HepG2 (cell line): ENCODE results near the gene TSC1. TPM values are rescaled to one million over a fixed set of nuclear protein-coding genes. Genes with fewer than 3 reads are reported as not detected.

Experiments
- FOXC1 ChIP-seq: sonication (generic); formaldehyde crosslinking; IDR thresholded peaks from 2 replicates; pipeline ENCODE4 v1.8.0; 2022; ENCODE audit warnings: mild to moderate bottlenecking, missing genetic modification reagents, borderline replicate concordance
- GATAD2A ChIP-seq: IDR thresholded peaks from 2 replicates; pipeline ENCODE4 v1.6.1; 2016
- HNF4G ChIP-seq, 2 experiments: sonication (generic) in 1 of 2; formaldehyde crosslinking in 1 of 2; IDR thresholded peaks; 2 replicates each; pipeline versions ENCODE4 v1.4.0 to v1.6.1; 2011 to 2020; ENCODE audit warnings: borderline replicate concordance in 2 of 2, low read depth in 2 of 2, mild to moderate bottlenecking in 2 of 2, low read length in 1 of 2, missing genetic modification reagents in 1 of 2, moderate library complexity in 1 of 2
- HOXA3 ChIP-seq: sonication (generic); formaldehyde crosslinking; IDR thresholded peaks from 2 replicates; pipeline ENCODE4 v1.5.0; 2020; ENCODE audit warnings: missing genetic modification reagents
- MEF2D ChIP-seq: sonication (generic); formaldehyde crosslinking; IDR thresholded peaks from 2 replicates; pipeline ENCODE4 v1.5.1; 2020; ENCODE audit warnings: mild to moderate bottlenecking, missing genetic modification reagents
- NFYC ChIP-seq: IDR thresholded peaks from 2 replicates; pipeline ENCODE4 v1.6.1; 2016; ENCODE audit warnings: missing genetic modification reagents, missing compliant biosample characterization
- PHF21A ChIP-seq: sonication (generic); formaldehyde crosslinking; IDR thresholded peaks from 2 replicates; pipeline ENCODE4 v1.5.0; 2020; ENCODE audit warnings: mild to moderate bottlenecking, missing genetic modification reagents
- PLRG1 ChIP-seq: fragments of 450-650 bp; conservative IDR thresholded peaks from 2 replicates; pipeline ENCODE4 v1.6.1; 2016
- POGZ ChIP-seq: sonication (generic); formaldehyde crosslinking; IDR thresholded peaks from 2 replicates; pipeline ENCODE4 v1.4.0; 2020; ENCODE audit warnings: mild to moderate bottlenecking, missing genetic modification reagents
- RFX3 ChIP-seq: IDR thresholded peaks from 2 replicates; pipeline ENCODE4 v1.6.1; 2016; ENCODE audit warnings: missing biosample characterization, missing genetic modification reagents
- RFX5 ChIP-seq: IDR thresholded peaks from 2 replicates; pipeline ENCODE4 v1.6.1; 2011; ENCODE audit warnings: low read depth, low read length, improper control_type of control experiment
- SP5 ChIP-seq: IDR thresholded peaks from 2 replicates; pipeline ENCODE4 v1.6.1; 2016; ENCODE audit warnings: low read depth, borderline replicate concordance
- ZBTB7A ChIP-seq: sonication (generic); formaldehyde crosslinking; IDR thresholded peaks from 2 replicates; pipeline ENCODE4 v1.8.0; 2022; ENCODE audit warnings: mild to moderate bottlenecking, missing genetic modification reagents
- ZNF501 ChIP-seq: sonication (generic); formaldehyde crosslinking; IDR thresholded peaks from 2 replicates; pipeline ENCODE4 v1.5.1; 2020; ENCODE audit warnings: mild to moderate bottlenecking, moderate library complexity, missing genetic modification reagents
- ZNF546 ChIP-seq: sonication (generic); formaldehyde crosslinking; conservative IDR thresholded peaks from 2 replicates; pipeline ENCODE4 v1.8.1; 2023; ENCODE audit warnings: mild to moderate bottlenecking, missing genetic modification reagents
- ZNF644 ChIP-seq: IDR thresholded peaks from 2 replicates; pipeline ENCODE4 v1.6.1; 2016; ENCODE audit warnings: low read depth
- ZSCAN25 ChIP-seq: sonication (generic); formaldehyde crosslinking; IDR thresholded peaks from 2 replicates; pipeline ENCODE4 v1.8.0; 2022; ENCODE audit warnings: mild to moderate bottlenecking, missing genetic modification reagents
- polyA plus RNA-seq, 8 experiments: library from polyadenylated mRNA; depleted of rRNA in 3 of 8; stranded (reverse) in 7 of 8; unstranded in 1 of 8; fragments of >200 nt; fragmentation: Illumina TruSeq in 4 of 8; extraction: Trizol in 4 of 8; gene quantifications; 2 replicates each; pipeline versions ENCODE4 v1.2.1 to v1.2.3, GENCODE V29; 2011 to 2016; ENCODE audit warnings: low read depth in 4 of 8, missing spikeins in 1 of 8, mixed read lengths in 1 of 8; ENCODE audit not compliant: insufficient read depth in 1 of 8
- total RNA-seq, 5 experiments: library from RNA; depleted of rRNA; stranded (reverse); fragments of >200 nt; fragmentation: Illumina TruSeq; extraction: Trizol; gene quantifications; 2 replicates each; pipeline ENCODE4 v1.2.3, GENCODE V29; 2016; ENCODE audit warnings: low read depth in 1 of 5
- TF ChIP-seq, protein P1 (sequence below): sonication (generic); formaldehyde crosslinking; IDR thresholded peaks from 2 replicates; pipeline ENCODE4 v1.4.0; 2020; ENCODE audit warnings: missing genetic modification reagents, borderline replicate concordance
- TF ChIP-seq, protein P2 (sequence below): sonication (generic); formaldehyde crosslinking; IDR thresholded peaks from 2 replicates; pipeline ENCODE4 v1.4.0; 2020; ENCODE audit warnings: mild to moderate bottlenecking, low read depth, missing genetic modification reagents
- TF ChIP-seq, protein P3 (sequence below): sonication (generic); formaldehyde crosslinking; IDR thresholded peaks from 2 replicates; pipeline ENCODE4 v1.4.0; 2020; ENCODE audit warnings: missing genetic modification reagents
- TF ChIP-seq, protein P4 (sequence below): sonication (generic); formaldehyde crosslinking; IDR thresholded peaks from 2 replicates; pipeline ENCODE4 v1.4.0; 2020; ENCODE audit warnings: missing genetic modification reagents

The TSC1 gene
- total and polyA plus RNA-seq, 2 of the 13 experiments (the other 11 are each of a cell fraction or from before 2014, with no cell fraction given), result 31.6 to 66.1 TPM

DNA sequence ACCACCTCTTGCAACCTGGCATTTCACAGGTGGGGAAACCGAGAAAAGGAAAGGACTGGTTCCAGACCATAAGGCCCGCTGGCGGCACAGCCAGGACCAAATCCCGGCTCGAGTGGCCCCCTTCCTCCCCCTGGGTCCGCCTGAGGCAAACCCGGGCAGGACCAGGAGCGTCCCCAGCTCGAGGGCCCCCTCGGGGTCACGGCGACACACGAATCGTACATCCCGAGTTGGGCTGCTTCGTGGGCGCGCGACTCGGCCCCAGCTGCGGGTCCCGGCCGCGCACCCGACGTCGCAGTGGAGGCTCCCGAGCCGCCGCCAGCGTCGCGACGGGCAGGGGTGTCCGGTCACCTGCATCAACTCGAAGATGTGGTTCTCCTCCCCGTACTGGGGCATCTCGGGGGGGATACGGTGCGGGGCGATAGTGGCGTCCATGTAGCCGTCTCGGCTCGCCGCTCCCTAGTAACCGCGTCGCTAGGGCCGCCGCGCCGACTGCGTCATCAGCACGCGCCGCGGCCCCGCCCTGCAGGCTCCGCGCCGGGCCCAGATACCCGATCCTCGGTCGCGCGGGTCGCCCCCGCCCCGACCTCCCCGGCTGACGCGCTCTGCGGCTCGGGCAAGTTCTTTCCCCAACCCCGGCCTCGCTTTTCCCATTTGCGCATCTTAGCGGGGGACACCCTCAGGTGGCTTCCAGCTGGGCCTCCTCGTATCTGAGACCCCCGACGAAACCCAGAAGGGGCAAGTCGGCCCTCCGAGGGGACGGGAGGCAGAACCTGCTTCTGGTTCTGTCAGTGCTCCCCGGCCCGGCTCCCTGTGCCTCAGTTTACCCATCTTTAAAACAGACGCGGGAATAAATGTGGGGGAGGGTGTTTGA is 66.4 kb downstream of the TSC1 start, which contains the start of gene AK8 (continued):
- TF ChIP-seq, protein P1, sequence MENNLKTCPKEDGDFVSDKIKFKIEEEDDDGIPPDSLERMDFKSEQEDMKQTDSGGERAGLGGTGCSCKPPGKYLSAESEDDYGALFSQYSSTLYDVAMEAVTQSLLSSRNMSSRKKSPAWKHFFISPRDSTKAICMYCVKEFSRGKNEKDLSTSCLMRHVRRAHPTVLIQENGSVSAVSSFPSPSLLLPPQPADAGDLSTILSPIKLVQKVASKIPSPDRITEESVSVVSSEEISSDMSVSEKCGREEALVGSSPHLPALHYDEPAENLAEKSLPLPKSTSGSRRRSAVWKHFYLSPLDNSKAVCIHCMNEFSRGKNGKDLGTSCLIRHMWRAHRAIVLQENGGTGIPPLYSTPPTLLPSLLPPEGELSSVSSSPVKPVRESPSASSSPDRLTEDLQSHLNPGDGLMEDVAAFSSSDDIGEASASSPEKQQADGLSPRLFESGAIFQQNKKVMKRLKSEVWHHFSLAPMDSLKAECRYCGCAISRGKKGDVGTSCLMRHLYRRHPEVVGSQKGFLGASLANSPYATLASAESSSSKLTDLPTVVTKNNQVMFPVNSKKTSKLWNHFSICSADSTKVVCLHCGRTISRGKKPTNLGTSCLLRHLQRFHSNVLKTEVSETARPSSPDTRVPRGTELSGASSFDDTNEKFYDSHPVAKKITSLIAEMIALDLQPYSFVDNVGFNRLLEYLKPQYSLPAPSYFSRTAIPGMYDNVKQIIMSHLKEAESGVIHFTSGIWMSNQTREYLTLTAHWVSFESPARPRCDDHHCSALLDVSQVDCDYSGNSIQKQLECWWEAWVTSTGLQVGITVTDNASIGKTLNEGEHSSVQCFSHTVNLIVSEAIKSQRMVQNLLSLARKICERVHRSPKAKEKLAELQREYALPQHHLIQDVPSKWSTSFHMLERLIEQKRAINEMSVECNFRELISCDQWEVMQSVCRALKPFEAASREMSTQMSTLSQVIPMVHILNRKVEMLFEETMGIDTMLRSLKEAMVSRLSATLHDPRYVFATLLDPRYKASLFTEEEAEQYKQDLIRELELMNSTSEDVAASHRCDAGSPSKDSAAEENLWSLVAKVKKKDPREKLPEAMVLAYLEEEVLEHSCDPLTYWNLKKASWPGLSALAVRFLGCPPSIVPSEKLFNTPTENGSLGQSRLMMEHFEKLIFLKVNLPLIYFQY (CRISPR knock-in tag), result peak; percentile 82; the same call in 1 of the 2 replicates
- TF ChIP-seq POGZ (CRISPR knock-in tag) (peak; percentile 64), PLRG1 (no peak), ZBTB7A (CRISPR knock-in tag) (0 out of 2 replicates have a peak, but pooled peaks have one; percentile 33), FOXC1 (CRISPR knock-in tag) (peak; percentile 55; the same call in 1 of the 2 replicates), NFYC (CRISPR knock-in tag) (no peak), ZSCAN25 (CRISPR knock-in tag) (peak; percentile 41; the same call in 1 of the 2 replicates), HOXA3 (CRISPR knock-in tag) (peak; percentile 94), GATAD2A (no peak), SP5 (CRISPR knock-in tag) (peak; percentile 62; the same call in 1 of the 2 replicates), PHF21A (CRISPR knock-in tag) (0 out of 2 replicates have a peak, but pooled peaks have one; percentile 35), MEF2D (CRISPR knock-in tag) (0 out of 2 replicates have a peak, but pooled peaks have one; percentile 23), RFX3 (CRISPR knock-in tag) (peak; percentile 88), HNF4G (IDR thresholded peaks at IDR 0.05; ENCODE audit: borderline replicate concordance, low read depth, low read length) (peak; percentile 12; the same call in 1 of the 2 replicates), HNF4G (CRISPR knock-in tag; IDR thresholded peaks at IDR 0.05; ENCODE audit: borderline replicate concordance, low read depth) (peak; percentile 36; the same call in 1 of the 2 replicates), RFX5 (peak; percentile 42; the same call in 1 of the 2 replicates), ZNF501 (peak; percentile 65; the same call in 1 of the 2 replicates), ZNF546 (CRISPR knock-in tag) (peak; percentile 61; the same call in 1 of the 2 replicates), ZNF644 (CRISPR knock-in tag) (no peak)
- TF ChIP-seq, protein P2, sequence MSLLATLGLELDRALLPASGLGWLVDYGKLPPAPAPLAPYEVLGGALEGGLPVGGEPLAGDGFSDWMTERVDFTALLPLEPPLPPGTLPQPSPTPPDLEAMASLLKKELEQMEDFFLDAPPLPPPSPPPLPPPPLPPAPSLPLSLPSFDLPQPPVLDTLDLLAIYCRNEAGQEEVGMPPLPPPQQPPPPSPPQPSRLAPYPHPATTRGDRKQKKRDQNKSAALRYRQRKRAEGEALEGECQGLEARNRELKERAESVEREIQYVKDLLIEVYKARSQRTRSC, result no peak
- TF ChIP-seq, protein P3, sequence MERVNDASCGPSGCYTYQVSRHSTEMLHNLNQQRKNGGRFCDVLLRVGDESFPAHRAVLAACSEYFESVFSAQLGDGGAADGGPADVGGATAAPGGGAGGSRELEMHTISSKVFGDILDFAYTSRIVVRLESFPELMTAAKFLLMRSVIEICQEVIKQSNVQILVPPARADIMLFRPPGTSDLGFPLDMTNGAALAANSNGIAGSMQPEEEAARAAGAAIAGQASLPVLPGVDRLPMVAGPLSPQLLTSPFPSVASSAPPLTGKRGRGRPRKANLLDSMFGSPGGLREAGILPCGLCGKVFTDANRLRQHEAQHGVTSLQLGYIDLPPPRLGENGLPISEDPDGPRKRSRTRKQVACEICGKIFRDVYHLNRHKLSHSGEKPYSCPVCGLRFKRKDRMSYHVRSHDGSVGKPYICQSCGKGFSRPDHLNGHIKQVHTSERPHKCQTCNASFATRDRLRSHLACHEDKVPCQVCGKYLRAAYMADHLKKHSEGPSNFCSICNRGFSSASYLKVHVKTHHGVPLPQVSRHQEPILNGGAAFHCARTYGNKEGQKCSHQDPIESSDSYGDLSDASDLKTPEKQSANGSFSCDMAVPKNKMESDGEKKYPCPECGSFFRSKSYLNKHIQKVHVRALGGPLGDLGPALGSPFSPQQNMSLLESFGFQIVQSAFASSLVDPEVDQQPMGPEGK (CRISPR knock-in tag), result peak; percentile 75
- TF ChIP-seq, protein P4, sequence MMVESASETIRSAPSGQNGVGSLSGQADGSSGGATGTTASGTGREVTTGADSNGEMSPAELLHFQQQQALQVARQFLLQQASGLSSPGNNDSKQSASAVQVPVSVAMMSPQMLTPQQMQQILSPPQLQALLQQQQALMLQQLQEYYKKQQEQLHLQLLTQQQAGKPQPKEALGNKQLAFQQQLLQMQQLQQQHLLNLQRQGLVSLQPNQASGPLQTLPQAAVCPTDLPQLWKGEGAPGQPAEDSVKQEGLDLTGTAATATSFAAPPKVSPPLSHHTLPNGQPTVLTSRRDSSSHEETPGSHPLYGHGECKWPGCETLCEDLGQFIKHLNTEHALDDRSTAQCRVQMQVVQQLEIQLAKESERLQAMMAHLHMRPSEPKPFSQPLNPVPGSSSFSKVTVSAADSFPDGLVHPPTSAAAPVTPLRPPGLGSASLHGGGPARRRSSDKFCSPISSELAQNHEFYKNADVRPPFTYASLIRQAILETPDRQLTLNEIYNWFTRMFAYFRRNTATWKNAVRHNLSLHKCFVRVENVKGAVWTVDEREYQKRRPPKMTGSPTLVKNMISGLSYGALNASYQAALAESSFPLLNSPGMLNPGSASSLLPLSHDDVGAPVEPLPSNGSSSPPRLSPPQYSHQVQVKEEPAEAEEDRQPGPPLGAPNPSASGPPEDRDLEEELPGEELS, result 0 out of 2 replicates have a peak, but pooled peaks have one; percentile 27
